Measurements from ENCODE around the gene TMEM154.

Gene TMEM154

DNA sequence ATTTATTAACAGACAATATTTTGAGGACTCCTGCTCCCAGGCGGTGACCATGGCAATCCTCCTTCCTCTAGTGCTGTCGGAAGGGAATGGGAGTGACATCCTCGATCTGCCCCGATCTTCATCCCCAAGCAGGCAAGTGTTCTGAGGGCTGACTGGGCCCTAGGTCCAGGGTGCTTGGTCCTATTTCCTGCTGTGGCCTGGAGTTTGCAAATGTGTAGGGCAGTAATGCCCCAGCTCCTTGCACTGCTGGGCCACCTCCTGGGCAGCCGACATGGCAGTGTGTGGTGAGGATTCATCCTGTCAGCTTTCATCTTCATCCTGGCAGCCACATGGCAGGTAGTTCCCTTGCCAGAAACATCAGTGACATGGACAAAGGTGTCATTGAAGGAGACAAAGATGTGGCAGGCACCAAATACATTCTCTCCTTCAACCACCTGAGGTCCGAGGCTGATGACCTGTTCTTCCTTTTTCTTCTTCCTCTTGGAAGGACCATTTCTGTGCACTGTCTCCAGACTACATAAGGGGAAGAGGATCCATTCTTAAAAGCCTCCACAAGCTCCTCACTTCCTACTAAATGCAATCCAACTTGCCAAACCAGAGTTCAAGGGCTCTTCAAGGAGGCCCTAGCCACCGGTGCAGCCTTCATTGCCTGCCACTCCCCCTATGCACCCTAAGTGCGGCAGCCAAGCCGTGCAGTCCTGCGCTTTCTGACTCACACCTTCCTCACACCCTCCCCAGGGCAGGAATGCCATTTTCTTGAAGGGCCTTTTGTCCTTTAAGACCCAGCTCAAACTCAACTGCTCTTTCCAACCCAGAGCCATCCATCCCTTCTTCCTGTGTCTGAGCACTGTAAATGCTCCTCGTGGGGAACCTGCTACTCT, 65.7 kb downstream of the TMEM154 start:
- TF ChIP-seq FOXM1 (IDR thresholded peaks at IDR 0.05; ENCODE audit: borderline replicate concordance, low read depth) (no peak), TAF1 (IDR thresholded peaks at IDR 0.05; ENCODE audit: low read depth) (no peak), ZBTB7A (IDR thresholded peaks at IDR 0.05; ENCODE audit: low read depth) (no peak)
- TF ChIP-seq, protein P1, sequence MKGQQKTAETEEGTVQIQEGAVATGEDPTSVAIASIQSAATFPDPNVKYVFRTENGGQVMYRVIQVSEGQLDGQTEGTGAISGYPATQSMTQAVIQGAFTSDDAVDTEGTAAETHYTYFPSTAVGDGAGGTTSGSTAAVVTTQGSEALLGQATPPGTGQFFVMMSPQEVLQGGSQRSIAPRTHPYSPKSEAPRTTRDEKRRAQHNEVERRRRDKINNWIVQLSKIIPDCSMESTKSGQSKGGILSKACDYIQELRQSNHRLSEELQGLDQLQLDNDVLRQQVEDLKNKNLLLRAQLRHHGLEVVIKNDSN (IDR thresholded peaks at IDR 0.05) = no peak

DNA sequence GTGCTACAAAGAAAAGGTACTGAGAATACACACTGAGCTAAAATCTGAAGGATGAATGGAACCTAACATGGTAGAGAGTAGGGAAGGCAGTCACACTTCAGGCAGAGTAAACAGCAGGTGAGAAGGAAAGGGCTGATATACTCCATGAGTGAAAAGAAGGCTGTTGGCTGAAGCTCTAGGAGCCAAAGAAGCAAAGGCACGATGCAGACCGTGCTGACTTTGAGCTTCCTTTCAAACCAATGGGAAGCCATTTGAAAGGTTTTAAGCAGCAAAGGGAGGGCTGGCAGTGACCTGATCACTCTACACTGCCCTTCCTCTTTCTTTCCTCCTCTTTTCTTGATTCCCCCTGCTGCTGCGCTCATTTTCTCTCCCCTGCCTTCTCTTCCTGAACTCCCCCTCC, 66.4 kb downstream of the TMEM154 start:
- TF ChIP-seq TAF1 (IDR thresholded peaks at IDR 0.05; ENCODE audit: low read depth) = no peak
- TF ChIP-seq CEBPB (IDR thresholded peaks at IDR 0.05) = no peak
- no peak for TF ChIP-seq YY1 (IDR thresholded peaks at IDR 0.05; ENCODE audit: low read depth)
- TF ChIP-seq ZBTB7A (IDR thresholded peaks at IDR 0.05; ENCODE audit: low read depth) = no peak
- TF ChIP-seq EP300 (IDR thresholded peaks at IDR 0.05; ENCODE audit: borderline replicate concordance) = no peak
- TF ChIP-seq TEAD4 (IDR thresholded peaks at IDR 0.05) = no peak
- no peak for TF ChIP-seq EGR1 (IDR thresholded peaks at IDR 0.05)
- TF ChIP-seq, protein P2, sequence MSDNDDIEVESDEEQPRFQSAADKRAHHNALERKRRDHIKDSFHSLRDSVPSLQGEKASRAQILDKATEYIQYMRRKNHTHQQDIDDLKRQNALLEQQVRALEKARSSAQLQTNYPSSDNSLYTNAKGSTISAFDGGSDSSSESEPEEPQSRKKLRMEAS (IDR thresholded peaks at IDR 0.05) = no peak
- TF ChIP-seq CREB1 (IDR thresholded peaks at IDR 0.05; ENCODE audit: low read depth) = no peak
- TF ChIP-seq NFIC (IDR thresholded peaks at IDR 0.05) = no peak
- no peak for TF ChIP-seq RAD21 (IDR thresholded peaks at IDR 0.05; ENCODE audit: low read depth)
- TF ChIP-seq TCF12 (IDR thresholded peaks at IDR 0.05; ENCODE audit: low read depth) = no peak
- no peak for TF ChIP-seq FOXM1 (IDR thresholded peaks at IDR 0.05; ENCODE audit: borderline replicate concordance, low read depth)
- TF ChIP-seq, protein P3, sequence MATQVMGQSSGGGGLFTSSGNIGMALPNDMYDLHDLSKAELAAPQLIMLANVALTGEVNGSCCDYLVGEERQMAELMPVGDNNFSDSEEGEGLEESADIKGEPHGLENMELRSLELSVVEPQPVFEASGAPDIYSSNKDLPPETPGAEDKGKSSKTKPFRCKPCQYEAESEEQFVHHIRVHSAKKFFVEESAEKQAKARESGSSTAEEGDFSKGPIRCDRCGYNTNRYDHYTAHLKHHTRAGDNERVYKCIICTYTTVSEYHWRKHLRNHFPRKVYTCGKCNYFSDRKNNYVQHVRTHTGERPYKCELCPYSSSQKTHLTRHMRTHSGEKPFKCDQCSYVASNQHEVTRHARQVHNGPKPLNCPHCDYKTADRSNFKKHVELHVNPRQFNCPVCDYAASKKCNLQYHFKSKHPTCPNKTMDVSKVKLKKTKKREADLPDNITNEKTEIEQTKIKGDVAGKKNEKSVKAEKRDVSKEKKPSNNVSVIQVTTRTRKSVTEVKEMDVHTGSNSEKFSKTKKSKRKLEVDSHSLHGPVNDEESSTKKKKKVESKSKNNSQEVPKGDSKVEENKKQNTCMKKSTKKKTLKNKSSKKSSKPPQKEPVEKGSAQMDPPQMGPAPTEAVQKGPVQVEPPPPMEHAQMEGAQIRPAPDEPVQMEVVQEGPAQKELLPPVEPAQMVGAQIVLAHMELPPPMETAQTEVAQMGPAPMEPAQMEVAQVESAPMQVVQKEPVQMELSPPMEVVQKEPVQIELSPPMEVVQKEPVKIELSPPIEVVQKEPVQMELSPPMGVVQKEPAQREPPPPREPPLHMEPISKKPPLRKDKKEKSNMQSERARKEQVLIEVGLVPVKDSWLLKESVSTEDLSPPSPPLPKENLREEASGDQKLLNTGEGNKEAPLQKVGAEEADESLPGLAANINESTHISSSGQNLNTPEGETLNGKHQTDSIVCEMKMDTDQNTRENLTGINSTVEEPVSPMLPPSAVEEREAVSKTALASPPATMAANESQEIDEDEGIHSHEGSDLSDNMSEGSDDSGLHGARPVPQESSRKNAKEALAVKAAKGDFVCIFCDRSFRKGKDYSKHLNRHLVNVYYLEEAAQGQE (IDR thresholded peaks at IDR 0.05; ENCODE audit: low read depth) = no peak
- TF ChIP-seq, protein P1 (IDR thresholded peaks at IDR 0.05) = no peak

DNA sequence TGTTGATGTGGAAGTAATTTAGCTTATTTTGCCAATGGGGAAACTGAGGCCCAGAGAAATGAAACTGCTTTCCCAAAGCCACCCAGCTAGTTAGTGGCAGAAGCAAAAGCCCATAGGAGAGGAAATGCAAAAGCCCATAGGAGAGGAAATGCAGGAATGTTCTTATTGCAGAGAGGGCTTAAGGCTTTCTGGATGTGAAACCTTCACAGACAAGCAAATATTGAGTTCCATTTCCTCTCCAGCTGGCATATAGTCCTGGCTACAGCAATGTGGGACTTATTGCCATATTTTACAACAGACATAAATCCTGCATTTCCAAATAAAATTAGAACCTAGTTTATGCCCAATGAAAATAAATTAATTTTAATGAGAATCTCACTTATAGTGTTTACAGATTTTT, 69.7 kb downstream of the TMEM154 start:
- no peak for TF ChIP-seq RAD21 (IDR thresholded peaks at IDR 0.05; ENCODE audit: low read depth)
- TF ChIP-seq, protein P1 (IDR thresholded peaks at IDR 0.05) = no peak

DNA sequence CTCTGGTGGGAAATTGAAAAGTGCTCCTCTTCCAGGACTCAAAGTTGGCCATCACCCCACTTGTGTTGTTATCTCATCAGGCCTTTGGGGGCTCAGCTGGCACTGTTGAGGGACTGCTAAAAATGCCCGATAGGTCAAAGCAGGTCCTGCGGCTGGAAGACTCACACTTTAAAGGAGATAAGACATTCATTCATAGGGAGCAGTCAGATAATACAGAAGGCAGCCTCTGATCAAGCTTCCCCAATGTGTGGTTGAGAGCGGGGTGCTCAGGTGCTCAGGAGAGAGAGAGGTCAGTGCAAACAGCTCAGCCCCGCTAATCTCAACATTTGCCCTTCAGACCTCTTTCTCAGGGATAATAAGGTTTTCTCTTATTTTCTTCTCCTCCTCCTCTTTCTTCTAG, 70.3 kb downstream of the TMEM154 start:
- TF ChIP-seq CREB1 (IDR thresholded peaks at IDR 0.05; ENCODE audit: low read depth) (no peak), EGR1 (IDR thresholded peaks at IDR 0.05) (no peak), YY1 (IDR thresholded peaks at IDR 0.05; ENCODE audit: low read depth) (no peak), RAD21 (IDR thresholded peaks at IDR 0.05; ENCODE audit: low read depth) (no peak), TCF12 (IDR thresholded peaks at IDR 0.05; ENCODE audit: low read depth) (no peak), EP300 (IDR thresholded peaks at IDR 0.05; ENCODE audit: borderline replicate concordance) (no peak), FOXM1 (IDR thresholded peaks at IDR 0.05; ENCODE audit: borderline replicate concordance, low read depth) (no peak)
- TF ChIP-seq, protein P2 (IDR thresholded peaks at IDR 0.05) = no peak
- TF ChIP-seq, protein P1 (IDR thresholded peaks at IDR 0.05) = no peak

DNA sequence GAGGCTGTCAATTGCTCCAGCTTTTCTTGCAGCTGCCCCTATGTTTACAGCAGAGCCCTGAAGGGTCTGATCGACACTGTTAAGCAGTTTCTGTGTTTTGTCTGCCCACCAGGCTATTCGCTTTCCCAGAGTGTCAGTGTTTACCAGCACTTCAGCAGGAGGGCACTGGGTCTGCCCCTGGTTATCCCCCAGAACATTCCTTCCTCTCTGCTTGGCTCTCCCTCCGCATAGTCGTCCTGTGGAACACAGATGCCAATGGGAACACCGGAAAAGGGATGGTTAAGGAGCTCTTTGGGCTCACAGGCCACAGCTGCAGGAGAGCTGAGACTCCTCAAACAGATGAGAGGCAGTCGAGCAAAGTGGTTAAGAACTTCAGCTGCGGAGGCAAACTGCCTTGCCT, 72.6 kb downstream of the TMEM154 start:
- TF ChIP-seq TAF1 (IDR thresholded peaks at IDR 0.05; ENCODE audit: low read depth) (no peak), EP300 (IDR thresholded peaks at IDR 0.05; ENCODE audit: borderline replicate concordance) (no peak), RAD21 (IDR thresholded peaks at IDR 0.05; ENCODE audit: low read depth) (no peak)
- TF ChIP-seq, protein P3 (IDR thresholded peaks at IDR 0.05; ENCODE audit: low read depth) = no peak
- TF ChIP-seq, protein P1 (IDR thresholded peaks at IDR 0.05) = no peak

All from Ishikawa (cell line).